Ishikawa (cell line): ENCODE data around the gene SIGLEC11.

ENCODE experiments used
- CEBPB ChIP-seq: IDR thresholded peaks from 2 replicates; pipeline ENCODE4 v1.6.1; 2012
- CREB1 ChIP-seq: IDR thresholded peaks from 2 replicates; pipeline ENCODE4 v1.6.1; 2012; ENCODE audit warnings: low read depth
- EGR1 ChIP-seq: IDR thresholded peaks from 2 replicates; pipeline ENCODE4 v1.6.1; 2012
- EP300 ChIP-seq: IDR thresholded peaks from 2 replicates; pipeline ENCODE4 v1.6.1; 2012; ENCODE audit warnings: borderline replicate concordance
- FOXM1 ChIP-seq: IDR thresholded peaks from 2 replicates; pipeline ENCODE4 v1.6.1; 2012; ENCODE audit warnings: low read depth, borderline replicate concordance
- MAX ChIP-seq: IDR thresholded peaks from 2 replicates; pipeline ENCODE4 v1.6.1; 2012
- NFIC ChIP-seq: IDR thresholded peaks from 2 replicates; pipeline ENCODE4 v1.6.1; 2012
- RAD21 ChIP-seq: IDR thresholded peaks from 2 replicates; pipeline ENCODE4 v1.6.1; 2012; ENCODE audit warnings: low read depth
- REST ChIP-seq: IDR thresholded peaks from 2 replicates; pipeline ENCODE4 v1.6.1; 2012; ENCODE audit warnings: low read depth, mild to moderate bottlenecking
- TAF1 ChIP-seq: IDR thresholded peaks from 2 replicates; pipeline ENCODE4 v1.6.1; 2012; ENCODE audit warnings: low read depth, mild to moderate bottlenecking
- TCF12 ChIP-seq: IDR thresholded peaks from 2 replicates; pipeline ENCODE4 v1.6.1; 2012; ENCODE audit warnings: low read depth
- TEAD4 ChIP-seq: IDR thresholded peaks from 2 replicates; pipeline ENCODE4 v1.6.1; 2012
- USF1 ChIP-seq: IDR thresholded peaks from 2 replicates; pipeline ENCODE4 v1.6.1; 2012
- YY1 ChIP-seq: IDR thresholded peaks from 2 replicates; pipeline ENCODE4 v1.6.1; 2012; ENCODE audit warnings: low read depth
- ZBTB7A ChIP-seq: IDR thresholded peaks from 2 replicates; pipeline ENCODE4 v1.6.1; 2012; ENCODE audit warnings: low read depth

The SIGLEC11 gene

GRCh38 chr19:49952479-49952836 lies 8.5 kb downstream of the SIGLEC11 start:
- TF ChIP-seq ZBTB7A = no peak
- TF ChIP-seq CREB1 = no peak
- no peak for TF ChIP-seq MAX
- no peak for TF ChIP-seq EP300
- no peak for TF ChIP-seq REST
- TF ChIP-seq TEAD4 = no peak
- TF ChIP-seq RAD21 = no peak
- no peak for TF ChIP-seq TCF12
- TF ChIP-seq NFIC = no peak
- no peak for TF ChIP-seq YY1
- TF ChIP-seq TAF1 = no peak
- TF ChIP-seq FOXM1 = no peak
- no peak for TF ChIP-seq CEBPB
- no peak for TF ChIP-seq USF1

GRCh38 chr19:49951806-49952478 lies 9.0 kb downstream of the SIGLEC11 start:
- TF ChIP-seq RAD21 = no peak
- no peak for TF ChIP-seq CREB1
- TF ChIP-seq YY1 = no peak
- TF ChIP-seq REST = no peak
- TF ChIP-seq EP300 = no peak
- TF ChIP-seq TEAD4 = no peak
- no peak for TF ChIP-seq USF1
- no peak for TF ChIP-seq EGR1
- no peak for TF ChIP-seq MAX
- no peak for TF ChIP-seq CEBPB
- no peak for TF ChIP-seq TCF12
- no peak for TF ChIP-seq NFIC
- no peak for TF ChIP-seq ZBTB7A
- no peak for TF ChIP-seq FOXM1

GRCh38 chr19:49950956-49951526 lies 9.9 kb downstream of the SIGLEC11 start:
- no peak for TF ChIP-seq EGR1
- TF ChIP-seq REST = no peak
- no peak for TF ChIP-seq FOXM1
- TF ChIP-seq TCF12 = no peak
- no peak for TF ChIP-seq CEBPB
- TF ChIP-seq TAF1 = no peak
- no peak for TF ChIP-seq ZBTB7A
- no peak for TF ChIP-seq YY1
- TF ChIP-seq RAD21 = no peak
- TF ChIP-seq USF1 = no peak
- no peak for TF ChIP-seq TEAD4
- no peak for TF ChIP-seq NFIC

GRCh38 chr19:49950590-49950948 lies 10.4 kb downstream of the SIGLEC11 start:
- TF ChIP-seq EP300 = no peak
- no peak for TF ChIP-seq RAD21
- no peak for TF ChIP-seq MAX
- TF ChIP-seq ZBTB7A = no peak
- no peak for TF ChIP-seq NFIC
- TF ChIP-seq TEAD4 = no peak
- no peak for TF ChIP-seq CEBPB
- TF ChIP-seq FOXM1 = no peak
